Ovary (tissue), 3 donors: ENCODE data around the gene PPP4C.

Source experiments
- EP300 ChIP-seq: sonication (generic); formaldehyde crosslinking; IDR thresholded peaks from one replicate; pipeline ENCODE4 v1.6.1; 2017; ENCODE audit warnings: antibody characterized with exemption
- POLR2A ChIP-seq: fragments of 450-650 bp; IDR thresholded peaks from one replicate; pipeline ENCODE4 v1.6.1; 2017; ENCODE audit warnings: antibody characterized with exemption, mild to moderate bottlenecking, moderate library complexity
- TF ChIP-seq, protein P1 (sequence below), 3 donors: fragments of 450-650 bp in 2 of 3; fragments of 200-600 bp in 1 of 3; IDR thresholded peaks; one replicate each; pipeline versions ENCODE4 v1.5.1 to v1.8.0; 2016 to 2022; ENCODE audit warnings: antibody characterized with exemption in 3 of 3, mild to moderate bottlenecking in 1 of 3
- donor health status: DM: no; HTN: no; CAD: no.

DNA sequence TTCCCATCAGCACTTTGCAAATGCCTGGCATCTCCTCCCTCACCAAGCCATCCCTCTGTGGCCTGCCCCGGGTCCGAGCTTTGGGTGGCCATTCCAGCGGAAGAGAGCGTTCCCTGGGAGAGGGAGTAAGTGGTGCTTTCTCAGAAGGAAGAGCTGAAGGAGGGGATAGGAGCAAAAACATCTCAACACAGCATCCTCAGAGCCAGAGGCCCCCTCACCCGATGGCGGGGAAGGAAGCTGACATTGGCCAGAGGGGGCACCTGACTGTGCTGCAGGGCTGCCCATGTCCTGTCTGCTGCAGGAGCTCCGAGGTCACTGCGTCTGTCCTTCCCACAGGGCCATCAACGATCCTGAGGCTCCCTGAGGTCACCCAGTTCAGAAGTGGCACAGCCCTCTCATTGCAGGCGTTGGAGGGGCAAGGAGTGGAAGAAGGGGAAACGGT, 44.3 kb upstream of the PPP4C start:
- TF ChIP-seq, protein P1, sequence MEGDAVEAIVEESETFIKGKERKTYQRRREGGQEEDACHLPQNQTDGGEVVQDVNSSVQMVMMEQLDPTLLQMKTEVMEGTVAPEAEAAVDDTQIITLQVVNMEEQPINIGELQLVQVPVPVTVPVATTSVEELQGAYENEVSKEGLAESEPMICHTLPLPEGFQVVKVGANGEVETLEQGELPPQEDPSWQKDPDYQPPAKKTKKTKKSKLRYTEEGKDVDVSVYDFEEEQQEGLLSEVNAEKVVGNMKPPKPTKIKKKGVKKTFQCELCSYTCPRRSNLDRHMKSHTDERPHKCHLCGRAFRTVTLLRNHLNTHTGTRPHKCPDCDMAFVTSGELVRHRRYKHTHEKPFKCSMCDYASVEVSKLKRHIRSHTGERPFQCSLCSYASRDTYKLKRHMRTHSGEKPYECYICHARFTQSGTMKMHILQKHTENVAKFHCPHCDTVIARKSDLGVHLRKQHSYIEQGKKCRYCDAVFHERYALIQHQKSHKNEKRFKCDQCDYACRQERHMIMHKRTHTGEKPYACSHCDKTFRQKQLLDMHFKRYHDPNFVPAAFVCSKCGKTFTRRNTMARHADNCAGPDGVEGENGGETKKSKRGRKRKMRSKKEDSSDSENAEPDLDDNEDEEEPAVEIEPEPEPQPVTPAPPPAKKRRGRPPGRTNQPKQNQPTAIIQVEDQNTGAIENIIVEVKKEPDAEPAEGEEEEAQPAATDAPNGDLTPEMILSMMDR (IDR thresholded peaks at IDR 0.05): no peak
- TF ChIP-seq EP300 (no peak), POLR2A (no peak)
